Left ventricle myocardium inferior (tissue), 1 donor: Measurements from ENCODE around the gene LRP8. TPM values are rescaled to one million over a fixed set of nuclear protein-coding genes. Genes with fewer than 3 reads are reported as not detected.

Experiments used
- DNase-seq: peaks from one replicate; pipeline ENCODE4 v3.0.0-alpha.2; 2020
- H3K27ac ChIP-seq: fragments of 200-600 bp; replicated peaks from 2 replicates; pipeline ENCODE4 v1.8.0; 2021
- H3K27me3 ChIP-seq: fragments of 200-600 bp; 2 replicates; pipeline ENCODE4 v1.8.0; 2021; ENCODE audit warnings: low read depth
- H3K36me3 ChIP-seq: fragments of 200-600 bp; 2 replicates; pipeline ENCODE4 v1.8.0; 2021
- H3K4me1 ChIP-seq: fragments of 200-600 bp; 2 replicates; pipeline ENCODE4 v1.8.0; 2021
- H3K4me3 ChIP-seq: fragments of 200-600 bp; 2 replicates; pipeline ENCODE4 v1.8.0; 2021; ENCODE audit warnings: mild to moderate bottlenecking, moderate library complexity
- H3K9me3 ChIP-seq: fragments of 200-600 bp; replicated peaks from 2 replicates; pipeline ENCODE4 v1.8.0; 2021
- intact Hi-C: fragments of 100-400 bp; cut with micrococcal nuclease; formaldehyde crosslinking; loops from one replicate; pipeline ENCODE4 v1.11.0; 2022
- long read RNA-seq: library from polyadenylated mRNA; unstranded; transcript quantifications from one replicate; pipeline ENCODE4 v2.0.0, GENCODE V29; 2021
- total RNA-seq: library from RNA; stranded (reverse); fragmentation: NEBNext Ultra II Directional; extraction: Animal tissue kit (Norgen Biotek cat#: 25700); gene quantifications from one replicate; pipeline ENCODE4 v1.2.1, GENCODE V29; 2021
- TF ChIP-seq, protein P1 (sequence below): fragments of 200-600 bp; IDR thresholded peaks from 2 replicates; pipeline ENCODE4 v1.8.0; 2021; ENCODE audit warnings: antibody characterized with exemption, mild to moderate bottlenecking, borderline replicate concordance
- donor health status: DM: no; HTN: yes; CAD: no; lungs with severe emphysema.

LRP8 gene
- 1.8 TPM for total RNA-seq
- long read RNA-seq, partial matches to known transcripts, result 1 of 6 reads
- long read RNA-seq, other reads (novel, unspliced or antisense), result 5 of 6 reads

DNA sequence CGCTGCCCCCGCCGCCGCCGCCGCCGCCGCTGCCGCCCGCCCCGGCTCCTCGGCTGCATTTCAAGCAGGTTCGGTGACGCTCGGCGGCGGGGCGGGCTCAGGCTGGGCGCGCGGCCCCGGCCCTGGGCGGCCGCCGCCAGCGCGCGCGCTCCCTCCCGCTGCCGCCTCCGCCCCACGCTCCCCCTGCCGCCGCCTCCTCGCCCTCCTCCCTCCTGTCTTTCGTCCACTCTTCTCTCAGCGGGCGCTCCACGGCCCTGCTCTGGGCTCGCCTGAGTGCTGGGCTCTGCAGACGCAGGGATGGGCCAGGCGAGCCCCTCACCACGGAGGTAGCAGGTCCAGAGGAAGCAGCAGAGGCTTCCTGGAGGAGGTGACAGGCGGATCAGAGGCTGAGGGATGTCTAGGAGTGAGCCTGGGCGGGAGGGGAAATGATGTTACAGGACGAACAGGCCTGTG, at the start of gene LRP8:
LRP8 (minus strand) TSS at position 62 of the 453 bp plus-strand sequence. CDS start 158 bp downstream, outside the sequence.
- peak within 1 kb of the TSS; percentile 82 for H3K4me3 ChIP-seq
- H3K9me3 ChIP-seq, result no peaks in the 10 kb centered on the region
- H3K27ac ChIP-seq, result no peak within 1 kb of the TSS
- DNase-seq, result peak; percentile 74
- peaks cover 25% of the 10 kb centered on the region for H3K4me1 ChIP-seq
- TF ChIP-seq, protein P1, sequence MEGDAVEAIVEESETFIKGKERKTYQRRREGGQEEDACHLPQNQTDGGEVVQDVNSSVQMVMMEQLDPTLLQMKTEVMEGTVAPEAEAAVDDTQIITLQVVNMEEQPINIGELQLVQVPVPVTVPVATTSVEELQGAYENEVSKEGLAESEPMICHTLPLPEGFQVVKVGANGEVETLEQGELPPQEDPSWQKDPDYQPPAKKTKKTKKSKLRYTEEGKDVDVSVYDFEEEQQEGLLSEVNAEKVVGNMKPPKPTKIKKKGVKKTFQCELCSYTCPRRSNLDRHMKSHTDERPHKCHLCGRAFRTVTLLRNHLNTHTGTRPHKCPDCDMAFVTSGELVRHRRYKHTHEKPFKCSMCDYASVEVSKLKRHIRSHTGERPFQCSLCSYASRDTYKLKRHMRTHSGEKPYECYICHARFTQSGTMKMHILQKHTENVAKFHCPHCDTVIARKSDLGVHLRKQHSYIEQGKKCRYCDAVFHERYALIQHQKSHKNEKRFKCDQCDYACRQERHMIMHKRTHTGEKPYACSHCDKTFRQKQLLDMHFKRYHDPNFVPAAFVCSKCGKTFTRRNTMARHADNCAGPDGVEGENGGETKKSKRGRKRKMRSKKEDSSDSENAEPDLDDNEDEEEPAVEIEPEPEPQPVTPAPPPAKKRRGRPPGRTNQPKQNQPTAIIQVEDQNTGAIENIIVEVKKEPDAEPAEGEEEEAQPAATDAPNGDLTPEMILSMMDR, result no peak
- H3K36me3 ChIP-seq, result no peaks in the 10 kb centered on the region
- intact Hi-C loops, result no loop called here
- peaks cover 42% of the 10 kb centered on the region for H3K27me3 ChIP-seq

DNA sequence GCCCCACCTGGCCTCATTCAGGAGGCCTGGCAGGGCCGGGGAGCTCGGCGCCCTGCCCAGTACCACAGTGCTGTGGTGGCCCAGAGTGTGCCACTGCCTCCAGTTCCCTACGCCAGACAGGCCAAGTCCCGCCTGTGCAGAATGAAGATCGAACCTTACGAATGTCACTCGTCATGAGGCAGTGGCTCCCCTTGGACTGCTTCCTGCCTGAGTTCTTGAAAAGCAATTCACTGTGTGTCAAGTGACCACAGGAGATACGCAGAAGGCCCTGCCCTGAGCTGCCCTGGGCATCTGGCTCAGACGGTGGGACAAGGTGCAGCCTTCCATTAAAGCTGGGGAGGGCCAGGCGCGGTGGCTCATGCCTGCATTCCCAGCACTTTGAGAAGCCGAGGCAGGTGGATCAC, 49.6 kb upstream of the LRP8 start:
- TF ChIP-seq, protein P1, result no peak
- Histone ChIP-seq H3K9me3 (no peaks in the 10 kb centered on the region), H3K36me3 (no peaks in the 10 kb centered on the region), H3K27me3 (peaks cover 66% of the 10 kb centered on the region), H3K4me3 (no peak overlapping the region), H3K27ac (no peak overlapping the region), H3K4me1 (peaks cover 20% of the 10 kb centered on the region)
- DNase-seq, result no peak
- intact Hi-C loops, result no loop called here

DNA sequence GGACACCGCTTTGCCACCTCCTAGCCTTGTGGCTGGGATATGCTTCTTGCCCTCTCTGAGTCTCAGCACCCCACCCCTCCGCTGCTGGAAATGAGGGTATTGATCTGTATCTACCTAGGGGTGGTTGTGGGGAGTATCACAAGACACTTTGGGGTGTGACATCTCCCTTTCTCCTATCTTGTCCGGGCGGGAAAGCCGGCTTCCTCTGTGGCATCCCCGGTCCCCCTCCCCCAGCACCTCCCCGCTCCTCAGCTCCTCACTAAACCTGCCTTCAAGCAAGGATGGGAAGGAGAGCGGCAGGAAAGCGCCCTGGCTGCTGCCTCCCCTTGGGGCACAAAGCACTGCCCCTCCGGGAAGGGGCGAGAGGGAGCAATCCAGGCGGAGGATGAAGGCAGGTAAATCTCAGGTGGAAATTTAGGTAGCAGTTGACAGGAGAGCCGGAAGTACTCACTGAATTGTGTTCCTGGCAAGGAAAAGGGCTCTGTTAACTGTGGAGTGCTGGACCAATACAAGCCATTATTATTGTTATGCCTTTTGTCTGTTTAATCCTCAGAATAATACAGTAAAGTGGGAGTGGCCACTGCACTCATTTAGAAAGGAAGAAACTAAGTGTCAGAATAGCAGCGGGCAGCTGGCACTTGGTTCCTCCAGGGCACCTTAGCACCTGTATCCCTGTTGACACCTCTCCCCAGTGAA, 49.0 kb upstream of the LRP8 start:
- Histone ChIP-seq H3K9me3 (no peaks in the 10 kb centered on the region), H3K4me3 (no peak overlapping the region), H3K4me1 (peaks cover 20% of the 10 kb centered on the region), H3K36me3 (no peaks in the 10 kb centered on the region), H3K27me3 (peaks cover 61% of the 10 kb centered on the region), H3K27ac (no peak overlapping the region)
- intact Hi-C loops, result no loop called here
- TF ChIP-seq, protein P1, result no peak
- DNase-seq, result no peak

DNA sequence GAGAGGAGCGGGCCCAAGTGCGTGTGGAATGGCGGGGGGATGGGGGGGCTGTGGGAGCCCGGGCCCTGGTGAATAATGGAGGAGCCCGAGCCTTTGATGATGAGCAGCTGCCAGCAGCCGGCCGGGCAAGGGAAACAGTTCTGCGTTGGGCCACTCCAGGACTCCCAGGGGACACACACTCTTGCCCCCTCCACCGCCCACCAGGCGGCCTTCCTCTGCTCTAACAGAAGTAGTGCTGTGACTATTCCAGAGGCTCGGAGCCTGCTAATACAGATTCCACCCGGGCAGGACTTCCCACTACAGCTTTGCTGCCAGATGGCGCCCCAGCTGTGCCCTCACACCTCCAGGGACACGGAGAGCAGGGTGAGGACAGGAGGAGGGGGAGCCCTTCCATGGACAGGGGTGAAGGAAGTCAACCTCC, 48.2 kb upstream of the LRP8 start:
- peaks cover 61% of the 10 kb centered on the region for H3K27me3 ChIP-seq
- intact Hi-C loops, result no loop called here
- no peak overlapping the region for H3K27ac ChIP-seq
- no peak overlapping the region for H3K4me3 ChIP-seq
- no peak for DNase-seq
- no peaks in the 10 kb centered on the region for H3K36me3 ChIP-seq
- H3K4me1 ChIP-seq, result peaks cover 20% of the 10 kb centered on the region
- no peaks in the 10 kb centered on the region for H3K9me3 ChIP-seq
- TF ChIP-seq, protein P1, result no peak

DNA sequence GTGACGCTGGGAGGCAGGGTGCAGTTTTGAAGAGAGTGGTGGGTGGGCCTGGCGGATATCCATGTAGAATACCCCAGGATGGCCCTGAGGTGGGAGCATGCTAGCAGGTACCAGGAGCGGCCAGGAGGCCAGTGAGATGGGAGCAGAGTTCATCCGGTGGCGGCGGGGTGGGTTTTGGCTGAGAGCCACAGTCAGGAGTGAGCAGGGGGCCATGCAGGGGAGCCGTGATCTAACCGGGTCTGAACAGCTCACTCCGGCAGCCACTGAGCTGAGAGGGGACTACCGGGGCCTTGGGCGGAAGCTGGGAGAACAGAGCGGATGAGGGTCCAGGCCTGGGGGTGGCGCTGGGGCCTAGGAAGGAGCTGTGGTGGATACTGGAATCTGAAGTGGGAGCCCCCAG, 47.6 kb upstream of the LRP8 start:
- H3K27me3 ChIP-seq, result peaks cover 66% of the 10 kb centered on the region
- H3K9me3 ChIP-seq, result no peaks in the 10 kb centered on the region
- H3K4me3 ChIP-seq, result no peak overlapping the region
- peaks cover 18% of the 10 kb centered on the region for H3K4me1 ChIP-seq
- intact Hi-C loops, result no loop called here
- no peak for DNase-seq
- H3K27ac ChIP-seq, result no peak overlapping the region
- TF ChIP-seq, protein P1, result no peak
- H3K36me3 ChIP-seq, result no peaks in the 10 kb centered on the region
